HepG2 (cell line): Measurements from ENCODE around the gene CCDC201. TPM values are rescaled to one million over a fixed set of nuclear protein-coding genes. Genes with fewer than 3 reads are reported as not detected.
A peak's percentile ranks its signal among the peaks of the same experiment; 100 is the strongest.

ENCODE experiments used
- AHDC1 ChIP-seq: sonication (generic); formaldehyde crosslinking; IDR thresholded peaks from 2 replicates; pipeline ENCODE4 v1.5.1; 2020; ENCODE audit warnings: mild to moderate bottlenecking, missing genetic modification reagents, borderline replicate concordance
- CEBPZ ChIP-seq: IDR thresholded peaks from 2 replicates; pipeline ENCODE4 v1.6.1; 2012; ENCODE audit warnings: low read length, improper control_type of control experiment
- KLF16 ChIP-seq, 2 experiments: sonication (generic) in 1 of 2; formaldehyde crosslinking in 1 of 2; IDR thresholded peaks; 2 replicates each; pipeline versions ENCODE4 v1.6.1 to v1.8.0; 2016 to 2023; ENCODE audit warnings: missing genetic modification reagents in 2 of 2, missing compliant biosample characterization in 1 of 2
- ZFP41 ChIP-seq: sonication (generic); formaldehyde crosslinking; IDR thresholded peaks from 2 replicates; pipeline ENCODE4 v1.4.0; 2020; ENCODE audit warnings: mild to moderate bottlenecking, missing genetic modification reagents, borderline replicate concordance
- ZNF253 ChIP-seq: sonication (generic); formaldehyde crosslinking; IDR thresholded peaks from 2 replicates; pipeline ENCODE4 v1.8.0; 2022; ENCODE audit warnings: mild to moderate bottlenecking, missing genetic modification reagents, borderline replicate concordance
- ZNF616 ChIP-seq: sonication (generic); formaldehyde crosslinking; IDR thresholded peaks from 2 replicates; pipeline ENCODE4 v1.5.0; 2020; ENCODE audit warnings: low read depth, mild to moderate bottlenecking, missing genetic modification reagents
- polyA plus RNA-seq, 8 experiments: library from polyadenylated mRNA; depleted of rRNA in 3 of 8; stranded (reverse) in 7 of 8; unstranded in 1 of 8; fragments of >200 nt; fragmentation: Illumina TruSeq in 4 of 8; extraction: Trizol in 4 of 8; gene quantifications; 2 replicates each; pipeline versions ENCODE4 v1.2.1 to v1.2.3, GENCODE V29; 2011 to 2016; ENCODE audit warnings: low read depth in 4 of 8, missing spikeins in 1 of 8, mixed read lengths in 1 of 8; ENCODE audit not compliant: insufficient read depth in 1 of 8
- total RNA-seq, 5 experiments: library from RNA; depleted of rRNA; stranded (reverse); fragments of >200 nt; fragmentation: Illumina TruSeq; extraction: Trizol; gene quantifications; 2 replicates each; pipeline ENCODE4 v1.2.3, GENCODE V29; 2016; ENCODE audit warnings: low read depth in 1 of 5

The CCDC201 gene
- total and polyA plus RNA-seq, 2 of the 13 experiments (the other 11 are each of a cell fraction or from before 2014, with no cell fraction given) = 0.92 TPM; not detected in 1

- TF ChIP-seq AHDC1 (CRISPR knock-in tag) (no peak), KLF16 (CRISPR knock-in tag; IDR thresholded peaks at IDR 0.05) (peak in 1 of 2 experiments; percentile 45; a peak in 2 of 4 replicates), CEBPZ (no peak), ZFP41 (no peak), ZNF253 (no peak), ZNF616 (CRISPR knock-in tag) (peak; percentile 32; the same call in 1 of the 2 replicates)
These were observed 18.1 kb upstream of the CCDC201 start (continued) for GRCh38 chr7:45890902-45891461.
